Common myeloid progenitor, CD34-positive (primary cell): ENCODE data around the gene NEDD9. TPM values are rescaled to one million over a fixed set of nuclear protein-coding genes. Genes with fewer than 3 reads are reported as not detected.

Experiments
- CTCF ChIA-PET: fragments of 350-600 bp; sonication (Branson Sonifier 250); formaldehyde crosslinking; loops from one replicate; lab custom pipeline; 2021; ENCODE audit warnings: antibody characterized with exemption; lab: Charles Lee
- POLR2A ChIA-PET: fragments of 350-600 bp; sonication (Branson Sonifier 250); formaldehyde crosslinking; loops from one replicate; lab custom pipeline; 2021; ENCODE audit warnings: antibody characterized with exemption; lab: Charles Lee
- DNase-seq, 3 donors: peaks; one replicate each; pipeline versions ENCODE4 v3.0.0 to v3.0.0-alpha.2; 2013
- H3K27ac ChIP-seq, 2 experiments: 1 replicate in 1 of 2; 2 replicates in 1 of 2; pipeline ENCODE4 v1.7.0; 2013; ENCODE audit warnings: inconsistent platforms in 2 of 2, low read length in 2 of 2, mild to moderate bottlenecking in 2 of 2, low read depth in 1 of 2, moderate library complexity in 1 of 2; ENCODE audit not compliant: severe bottlenecking in 2 of 2, insufficient read depth in 1 of 2, poor library complexity in 1 of 2
- H3K27me3 ChIP-seq, 5 experiments: replicated peaks in 2 of 5; 1 replicate in 3 of 5; 2 replicates in 2 of 5; pipeline versions ENCODE4 v1.6.1 to v1.7.0; 2013; ENCODE audit warnings: low read length in 4 of 5, mild to moderate bottlenecking in 2 of 5, moderate library complexity in 2 of 5, inconsistent platforms in 1 of 5; ENCODE audit not compliant: insufficient read depth in 5 of 5, control insufficient read depth in 4 of 5
- H3K36me3 ChIP-seq, 4 experiments: 1 replicate in 2 of 4; 2 replicates in 2 of 4; pipeline versions ENCODE4 v1.6.1 to v1.7.0; 2013; ENCODE audit warnings: low read length in 3 of 4, control low read depth in 1 of 4, mild to moderate bottlenecking in 1 of 4; ENCODE audit not compliant: control insufficient read depth in 4 of 4, insufficient read depth in 4 of 4
- H3K4me1 ChIP-seq, 4 experiments: 1 replicate in 3 of 4; 2 replicates in 1 of 4; pipeline versions ENCODE4 v1.6.1 to v1.7.1; 2013; ENCODE audit warnings: low read length in 3 of 4, mild to moderate bottlenecking in 3 of 4, control low read depth in 1 of 4, inconsistent platforms in 1 of 4, moderate library complexity in 1 of 4; ENCODE audit not compliant: control insufficient read depth in 4 of 4, insufficient read depth in 4 of 4; ENCODE audit errors: control extremely low read depth in 1 of 4
- H3K4me3 ChIP-seq, 7 experiments: 1 replicate in 4 of 7; 2 replicates in 3 of 7; pipeline versions ENCODE4 v1.5.1 to v1.7.0; 2013; ENCODE audit warnings: mild to moderate bottlenecking in 7 of 7, low read length in 6 of 7, moderate library complexity in 6 of 7, inconsistent platforms in 2 of 7, low read depth in 2 of 7, control low read depth in 1 of 7; ENCODE audit not compliant: insufficient read depth in 4 of 7, control insufficient read depth in 1 of 7; ENCODE audit errors: extremely low read depth in 1 of 7
- H3K9me3 ChIP-seq, 5 experiments: 1 replicate in 4 of 5; 2 replicates in 1 of 5; pipeline versions ENCODE4 v1.6.1 to v1.7.1; 2013; ENCODE audit warnings: low read length in 4 of 5, mild to moderate bottlenecking in 2 of 5, inconsistent platforms in 1 of 5, low read depth in 1 of 5, moderate library complexity in 1 of 5; ENCODE audit not compliant: control insufficient read depth in 4 of 5, insufficient read depth in 2 of 5; ENCODE audit errors: control extremely low read depth in 1 of 5
- WGBS: methylation state at CpG from one replicate; pipeline ENCODE4 v1.1.5; 2013; ENCODE audit not compliant: insufficient coverage; 5-methylcytosine and 5-hydroxymethylcytosine counted together
- polyA plus RNA-seq: library from polyadenylated mRNA; unstranded; fragments of 120-200 nt; gene quantifications from one replicate; pipeline ENCODE4 v1.2.1, GENCODE V29; 2013

Gene NEDD9, protein sequence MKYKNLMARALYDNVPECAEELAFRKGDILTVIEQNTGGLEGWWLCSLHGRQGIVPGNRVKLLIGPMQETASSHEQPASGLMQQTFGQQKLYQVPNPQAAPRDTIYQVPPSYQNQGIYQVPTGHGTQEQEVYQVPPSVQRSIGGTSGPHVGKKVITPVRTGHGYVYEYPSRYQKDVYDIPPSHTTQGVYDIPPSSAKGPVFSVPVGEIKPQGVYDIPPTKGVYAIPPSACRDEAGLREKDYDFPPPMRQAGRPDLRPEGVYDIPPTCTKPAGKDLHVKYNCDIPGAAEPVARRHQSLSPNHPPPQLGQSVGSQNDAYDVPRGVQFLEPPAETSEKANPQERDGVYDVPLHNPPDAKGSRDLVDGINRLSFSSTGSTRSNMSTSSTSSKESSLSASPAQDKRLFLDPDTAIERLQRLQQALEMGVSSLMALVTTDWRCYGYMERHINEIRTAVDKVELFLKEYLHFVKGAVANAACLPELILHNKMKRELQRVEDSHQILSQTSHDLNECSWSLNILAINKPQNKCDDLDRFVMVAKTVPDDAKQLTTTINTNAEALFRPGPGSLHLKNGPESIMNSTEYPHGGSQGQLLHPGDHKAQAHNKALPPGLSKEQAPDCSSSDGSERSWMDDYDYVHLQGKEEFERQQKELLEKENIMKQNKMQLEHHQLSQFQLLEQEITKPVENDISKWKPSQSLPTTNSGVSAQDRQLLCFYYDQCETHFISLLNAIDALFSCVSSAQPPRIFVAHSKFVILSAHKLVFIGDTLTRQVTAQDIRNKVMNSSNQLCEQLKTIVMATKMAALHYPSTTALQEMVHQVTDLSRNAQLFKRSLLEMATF
- polyA plus RNA-seq, result 1.9 TPM

DNA sequence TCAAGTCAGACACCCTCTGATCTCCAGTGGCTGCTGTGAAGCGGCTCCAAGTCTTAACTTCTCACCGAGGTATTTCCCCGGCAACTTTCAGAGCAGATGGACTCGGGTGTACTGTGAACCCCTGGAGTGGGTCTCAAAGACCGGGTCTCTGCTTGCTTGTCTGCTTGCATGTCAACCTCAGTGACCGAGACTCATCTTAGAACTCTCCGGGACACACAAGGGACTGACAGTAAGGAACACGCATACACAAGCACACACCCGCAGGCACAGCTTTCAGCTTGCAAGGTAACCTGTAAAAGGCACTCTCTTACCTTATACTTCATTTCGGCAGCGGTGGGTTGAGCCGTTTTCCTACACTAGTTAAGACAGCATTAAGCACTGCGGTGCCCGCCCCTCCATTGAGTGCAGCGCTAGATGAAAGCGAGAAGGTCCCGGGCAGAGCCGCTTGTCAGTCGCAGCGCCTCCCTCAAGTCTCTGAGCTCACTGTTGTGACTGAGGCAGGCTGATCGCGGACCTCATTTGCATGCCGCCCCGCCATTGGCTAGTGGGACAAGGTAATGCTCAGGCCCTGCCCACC is at the start of gene NEDD9:
Gene NEDD9 (minus strand): TSS at position 476 of the 577 bp plus-strand sequence. CDS start 153 bp downstream, at position 323.
- DNase-seq, result peak; percentile 92 to 97 (median 96)
- Histone ChIP-seq H3K27ac (peak within 1 kb of the TSS; percentile 77 to 88), H3K27me3 (no peaks in the 10 kb centered on the region), H3K9me3 (no peaks in the 10 kb centered on the region), H3K4me1 (peaks cover 0 to 33% (median 29%) of the 10 kb centered on the region in 4 experiments), H3K36me3 (no peaks in the 10 kb centered on the region), H3K4me3 (peak within 1 kb of the TSS; percentile 41 to 94 (median 75))
- ChIA-PET CTCF (interaction anchor here (0.8 to 2.6 kb wide), 4 partner anchors 10 to 264 kb away, joined by 3 to 10 read pairs (median 4); no protein-coding TSS in a partner anchor), POLR2A (interaction anchor here (0.6 kb wide), 1 partner anchor 423 kb away, joined by 3 read pairs; no protein-coding TSS in a partner anchor)
- WGBS, result 0% methylated on average over 24 of the region's 24 CpGs

DNA sequence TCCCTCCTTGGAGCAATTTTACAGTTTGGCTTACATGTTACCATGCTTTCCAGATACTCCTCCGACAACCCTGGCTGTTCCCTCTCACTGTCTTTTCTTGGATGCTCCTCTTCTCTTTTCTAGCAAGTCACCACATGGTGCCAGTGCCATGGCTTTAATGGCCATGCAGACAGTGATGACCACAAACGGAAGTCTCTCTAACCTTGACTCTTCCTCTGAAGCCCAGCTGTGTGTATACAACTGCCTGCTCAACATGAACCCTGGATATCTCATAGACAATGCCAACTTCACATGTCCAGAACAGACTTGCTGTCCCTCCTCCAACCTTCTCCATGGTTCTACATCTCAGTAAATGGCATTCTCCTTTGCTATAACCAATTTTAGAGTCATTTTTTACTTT is 49.8 kb upstream of the NEDD9 start:
- no peaks in the 10 kb centered on the region for H3K4me1 ChIP-seq
- no peak overlapping the region for H3K27ac ChIP-seq
- POLR2A ChIA-PET, result no interaction called here
- CTCF ChIA-PET, result no interaction called here
- DNase-seq, result no peak
- peaks cover 0 to 4% (median 0%) of the 10 kb centered on the region in 5 experiments for H3K9me3 ChIP-seq
- H3K4me3 ChIP-seq, result no peak overlapping the region
- WGBS, result 92% methylated on average over 2 of the region's 2 CpGs
- H3K36me3 ChIP-seq, result no peaks in the 10 kb centered on the region
- H3K27me3 ChIP-seq, result no peaks in the 10 kb centered on the region

- no peaks in the 10 kb centered on the region for H3K36me3 ChIP-seq
- no peaks in the 10 kb centered on the region for H3K9me3 ChIP-seq
- peaks cover 0 to 9% (median 4%) of the 10 kb centered on the region in 4 experiments for H3K4me1 ChIP-seq
- ChIA-PET CTCF (no interaction called here), POLR2A (no interaction called here)
- no peak for DNase-seq
- no peak overlapping the region for H3K4me3 ChIP-seq
- 92% methylated on average over 3 of the region's 4 CpGs for WGBS
- H3K27me3 ChIP-seq, result no peaks in the 10 kb centered on the region
- H3K27ac ChIP-seq, result no peak overlapping the region
Observed at GRCh38 chr6:11280394-11280793, 47.9 kb upstream of the NEDD9 start.

GRCh38 chr6:11279284-11279689 is 46.8 kb upstream of the NEDD9 start:
- CTCF ChIA-PET, result interaction anchor here (1.3 kb wide), 1 partner anchor 13 kb away, joined by 4 read pairs; no protein-coding TSS in a partner anchor
- Histone ChIP-seq H3K4me3 (no peak overlapping the region), H3K36me3 (no peaks in the 10 kb centered on the region), H3K27ac (peak overlapping the region in 1 of 2 experiments; percentile 17), H3K9me3 (no peaks in the 10 kb centered on the region), H3K4me1 (peaks cover 0 to 15% (median 5%) of the 10 kb centered on the region in 4 experiments), H3K27me3 (no peaks in the 10 kb centered on the region)
- no peak for DNase-seq
- POLR2A ChIA-PET, result no interaction called here
- 99% methylated on average over 10 of the region's 17 CpGs for WGBS

DNA sequence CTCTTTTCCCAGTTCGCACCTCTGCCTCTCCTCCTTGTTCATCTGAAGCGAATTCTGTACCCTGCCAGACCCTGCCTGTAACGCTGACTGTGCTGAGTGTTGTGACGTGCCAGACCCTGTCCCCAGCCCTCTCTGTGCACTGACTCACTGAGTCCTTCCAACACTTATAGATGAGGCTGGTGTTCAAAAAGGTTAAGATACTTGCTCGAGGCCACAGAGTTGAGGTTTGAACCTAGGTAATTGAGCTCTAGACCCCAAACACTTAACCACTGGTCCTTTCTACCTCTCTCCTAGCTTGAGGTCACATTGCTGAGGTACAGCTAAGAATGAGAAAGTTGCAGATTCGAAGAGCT is 45.7 kb upstream of the NEDD9 start:
- no peak overlapping the region for H3K27ac ChIP-seq
- no peaks in the 10 kb centered on the region for H3K27me3 ChIP-seq
- DNase-seq, result no peak
- no peaks in the 10 kb centered on the region for H3K36me3 ChIP-seq
- no peak overlapping the region for H3K4me3 ChIP-seq
- no peaks in the 10 kb centered on the region for H3K9me3 ChIP-seq
- POLR2A ChIA-PET, result no interaction called here
- peaks cover 0 to 15% (median 5%) of the 10 kb centered on the region in 4 experiments for H3K4me1 ChIP-seq
- WGBS, result 100% methylated on average over 3 of the region's 6 CpGs
- CTCF ChIA-PET, result interaction anchor here (0.9 to 1.3 kb wide), 3 partner anchors 10 to 71 kb away, joined by 3 to 4 read pairs (median 4); no protein-coding TSS in a partner anchor

GRCh38 chr6:11277275-11278206 is 45.1 kb upstream of the NEDD9 start:
- Histone ChIP-seq H3K4me3 (no peak overlapping the region), H3K27ac (no peak overlapping the region)
- POLR2A ChIA-PET, result no interaction called here

More at GRCh38 chr6:11277275-11278206, 45.1 kb upstream of the NEDD9 start:
- 98% methylated on average over 12 of the region's 14 CpGs for WGBS
- DNase-seq, result no peak
- no peaks in the 10 kb centered on the region for H3K27me3 ChIP-seq
- H3K9me3 ChIP-seq, result no peaks in the 10 kb centered on the region
- H3K4me1 ChIP-seq, result peaks cover 0 to 15% (median 5%) of the 10 kb centered on the region in 4 experiments
- no peaks in the 10 kb centered on the region for H3K36me3 ChIP-seq
- CTCF ChIA-PET, result interaction anchor here (0.6 to 1.3 kb wide), 3 partner anchors 11 to 20 kb away, joined by 3 to 4 read pairs (median 4); no protein-coding TSS in a partner anchor
